Spinal cord (tissue), 10 donors: ENCODE measurements around the gene SETD2. TPM values are rescaled to one million over a fixed set of nuclear protein-coding genes. Genes with fewer than 3 reads are reported as not detected.

Experiments
- DNase-seq, 6 donors: peaks; one replicate each; pipeline versions ENCODE4 v3.0.0 to v3.0.0-alpha.2; 2013 to 2015; ENCODE audit warnings: low spot score in 6 of 6, low read depth in 4 of 6
- H3K27ac ChIP-seq: one replicate; pipeline ENCODE4 v1.5.1; 2013; ENCODE audit warnings: low read depth, low read length, control low read depth
- H3K27me3 ChIP-seq: one replicate; pipeline ENCODE4 v1.6.1; 2013; ENCODE audit warnings: low read length; ENCODE audit not compliant: control insufficient read depth, insufficient read depth
- H3K36me3 ChIP-seq: one replicate; pipeline ENCODE4 v1.6.1; 2013; ENCODE audit warnings: low read length; ENCODE audit not compliant: control insufficient read depth, insufficient read depth
- H3K4me1 ChIP-seq: one replicate; pipeline ENCODE4 v1.6.1; 2013; ENCODE audit warnings: low read length; ENCODE audit not compliant: control insufficient read depth, insufficient read depth
- H3K4me3 ChIP-seq: one replicate; pipeline ENCODE4 v1.5.1; 2013; ENCODE audit warnings: low read depth, low read length, control low read depth
- H3K9me3 ChIP-seq: one replicate; pipeline ENCODE4 v1.6.1; 2013; ENCODE audit warnings: low read length; ENCODE audit not compliant: control insufficient read depth, insufficient read depth
- WGBS: methylation state at CpG from one replicate; pipeline ENCODE4 v1.1.5; 2013; ENCODE audit warnings: missing lambda C conversion rate; ENCODE audit not compliant: insufficient coverage; 5-methylcytosine and 5-hydroxymethylcytosine counted together
- polyA plus RNA-seq, 2 donors: library from polyadenylated mRNA; unstranded; fragments of 120-200 nt; gene quantifications; one replicate each; pipeline ENCODE4 v1.2.1, GENCODE V29; 2013; ENCODE audit not compliant: insufficient read length in 2 of 2
- total RNA-seq, 2 donors: library from RNA; depleted of rRNA in 1 of 2; stranded (reverse); fragments of 120-200 nt in 1 of 2; fragments of >200 nt in 1 of 2; gene quantifications; one replicate each; pipeline versions ENCODE4 v1.2.3 to v1.2.4, GENCODE V29; 2013 to 2014
- donor health status: healthy.

The SETD2 gene
- total and polyA plus RNA-seq, 4 donors = 39.9 to 72.0 (median 51.0) TPM

- H3K36me3 ChIP-seq = peaks cover 60% of the 10 kb centered on the region
- no peaks in the 10 kb centered on the region for H3K27me3 ChIP-seq
- no peak for DNase-seq
- WGBS = 82% methylated on average over 2 of the region's 2 CpGs
- H3K9me3 ChIP-seq = no peaks in the 10 kb centered on the region
- H3K27ac ChIP-seq = no peak overlapping the region
- no peak overlapping the region for H3K4me3 ChIP-seq
- peaks cover 4% of the 10 kb centered on the region for H3K4me1 ChIP-seq
These were observed 170.6 kb downstream of the SETD2 start for GRCh38 chr3:46993292-46993691.

GRCh38 chr3:46992231-46992630, 171.7 kb downstream of the SETD2 start:
- 90% methylated on average over 9 of the region's 9 CpGs for WGBS
- no peaks in the 10 kb centered on the region for H3K9me3 ChIP-seq
- H3K4me1 ChIP-seq = peaks cover 10% of the 10 kb centered on the region
- H3K4me3 ChIP-seq = no peak overlapping the region
- H3K27ac ChIP-seq = no peak overlapping the region
- peaks cover 52% of the 10 kb centered on the region for H3K36me3 ChIP-seq
- H3K27me3 ChIP-seq = no peaks in the 10 kb centered on the region
- DNase-seq = no peak

GRCh38 chr3:46991406-46992165, 172.3 kb downstream of the SETD2 start:
- Histone ChIP-seq H3K9me3 (no peaks in the 10 kb centered on the region), H3K4me3 (no peak overlapping the region), H3K27me3 (no peaks in the 10 kb centered on the region), H3K4me1 (peaks cover 10% of the 10 kb centered on the region), H3K36me3 (peaks cover 51% of the 10 kb centered on the region), H3K27ac (no peak overlapping the region)
- DNase-seq = no peak
- 94% methylated on average over 14 of the region's 16 CpGs for WGBS

- no peak overlapping the region for H3K27ac ChIP-seq
- H3K27me3 ChIP-seq = no peaks in the 10 kb centered on the region
- WGBS = 81% methylated on average over 8 of the region's 11 CpGs
These were observed 173.1 kb downstream of the SETD2 start for GRCh38 chr3:46990573-46991374.

GRCh38 chr3:46989146-46989810, 174.6 kb downstream of the SETD2 start:
- Histone ChIP-seq H3K27me3 (no peaks in the 10 kb centered on the region), H3K4me1 (peaks cover 10% of the 10 kb centered on the region), H3K36me3 (peaks cover 36% of the 10 kb centered on the region), H3K9me3 (no peaks in the 10 kb centered on the region), H3K4me3 (no peak overlapping the region), H3K27ac (no peak overlapping the region)
- no peak for DNase-seq
- WGBS = 88% methylated on average over 11 of the region's 17 CpGs

More at GRCh38 chr3:46990573-46991374, 173.1 kb downstream of the SETD2 start:
- DNase-seq = no peak
- Histone ChIP-seq H3K4me3 (no peak overlapping the region), H3K9me3 (no peaks in the 10 kb centered on the region), H3K4me1 (peaks cover 10% of the 10 kb centered on the region), H3K36me3 (peaks cover 47% of the 10 kb centered on the region)

GRCh38 chr3:46988616-46989015, 175.3 kb downstream of the SETD2 start:
- no peak overlapping the region for H3K4me3 ChIP-seq
- whole genome bisulfite sequencing = 73% methylated on average over 4 of the region's 4 CpGs
- peaks cover 35% of the 10 kb centered on the region for H3K36me3 ChIP-seq
- peaks cover 10% of the 10 kb centered on the region for H3K4me1 ChIP-seq
- no peak overlapping the region for H3K27ac ChIP-seq
- H3K9me3 ChIP-seq = no peaks in the 10 kb centered on the region
- no peaks in the 10 kb centered on the region for H3K27me3 ChIP-seq
- DNase-seq = no peak

GRCh38 chr3:46987743-46988401, 176.0 kb downstream of the SETD2 start:
- H3K27me3 ChIP-seq = no peaks in the 10 kb centered on the region
- H3K27ac ChIP-seq = no peak overlapping the region
- H3K4me1 ChIP-seq = peaks cover 10% of the 10 kb centered on the region
- no peak for DNase-seq
- WGBS = 60% methylated on average over 8 of the region's 16 CpGs
- H3K36me3 ChIP-seq = peaks cover 35% of the 10 kb centered on the region
- H3K4me3 ChIP-seq = no peak overlapping the region
- H3K9me3 ChIP-seq = no peaks in the 10 kb centered on the region

GRCh38 chr3:46987319-46987742, 176.6 kb downstream of the SETD2 start:
- DNase-seq = no peak
- Histone ChIP-seq H3K4me1 (peaks cover 10% of the 10 kb centered on the region), H3K9me3 (no peaks in the 10 kb centered on the region), H3K27me3 (no peaks in the 10 kb centered on the region), H3K4me3 (no peak overlapping the region), H3K27ac (no peak overlapping the region), H3K36me3 (peaks cover 35% of the 10 kb centered on the region)
- 80% methylated on average over 7 of the region's 9 CpGs for WGBS

- 87% methylated on average over 3 of the region's 3 CpGs for WGBS
- no peak for DNase-seq
- Histone ChIP-seq H3K36me3 (peaks cover 30% of the 10 kb centered on the region), H3K9me3 (no peaks in the 10 kb centered on the region), H3K4me3 (no peak overlapping the region), H3K27me3 (no peaks in the 10 kb centered on the region), H3K4me1 (peaks cover 10% of the 10 kb centered on the region), H3K27ac (no peak overlapping the region)
These were observed 177.1 kb downstream of the SETD2 start for GRCh38 chr3:46986782-46987310.
